ENCODE results near the gene RPN2.

DNA sequence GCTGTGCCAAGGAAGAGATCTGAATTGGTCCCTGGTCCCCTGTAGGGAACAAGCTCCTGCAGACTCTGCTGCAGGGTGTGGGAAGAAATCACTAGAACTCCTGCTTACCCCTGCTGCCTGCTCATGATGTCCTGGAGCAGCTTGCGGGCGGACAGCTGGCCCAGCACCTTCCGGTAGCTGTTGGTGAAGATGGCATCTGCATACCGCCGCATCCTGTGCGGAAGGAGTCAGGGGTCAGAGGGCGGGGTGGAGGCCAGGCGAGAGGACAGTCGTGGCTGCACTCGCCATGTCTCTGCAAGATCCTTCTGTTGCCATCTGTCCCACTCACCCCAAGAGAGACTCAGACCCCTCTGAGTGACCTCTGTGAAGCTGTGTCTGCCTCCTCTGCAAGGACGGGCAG is 77.2 kb downstream of the RPN2 start:
- TF ChIP-seq, protein P1, sequence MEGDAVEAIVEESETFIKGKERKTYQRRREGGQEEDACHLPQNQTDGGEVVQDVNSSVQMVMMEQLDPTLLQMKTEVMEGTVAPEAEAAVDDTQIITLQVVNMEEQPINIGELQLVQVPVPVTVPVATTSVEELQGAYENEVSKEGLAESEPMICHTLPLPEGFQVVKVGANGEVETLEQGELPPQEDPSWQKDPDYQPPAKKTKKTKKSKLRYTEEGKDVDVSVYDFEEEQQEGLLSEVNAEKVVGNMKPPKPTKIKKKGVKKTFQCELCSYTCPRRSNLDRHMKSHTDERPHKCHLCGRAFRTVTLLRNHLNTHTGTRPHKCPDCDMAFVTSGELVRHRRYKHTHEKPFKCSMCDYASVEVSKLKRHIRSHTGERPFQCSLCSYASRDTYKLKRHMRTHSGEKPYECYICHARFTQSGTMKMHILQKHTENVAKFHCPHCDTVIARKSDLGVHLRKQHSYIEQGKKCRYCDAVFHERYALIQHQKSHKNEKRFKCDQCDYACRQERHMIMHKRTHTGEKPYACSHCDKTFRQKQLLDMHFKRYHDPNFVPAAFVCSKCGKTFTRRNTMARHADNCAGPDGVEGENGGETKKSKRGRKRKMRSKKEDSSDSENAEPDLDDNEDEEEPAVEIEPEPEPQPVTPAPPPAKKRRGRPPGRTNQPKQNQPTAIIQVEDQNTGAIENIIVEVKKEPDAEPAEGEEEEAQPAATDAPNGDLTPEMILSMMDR (IDR thresholded peaks at IDR 0.05 in 2 of 3, conservative IDR thresholded peaks at IDR 0.05 in 1 of 3; ENCODE audit: borderline replicate concordance in 1 of 3, insufficient read depth in 1 of 3, low read depth in 2 of 3, low read length in 2 of 3), result no peak
- TF ChIP-seq POLR2A (IDR thresholded peaks at IDR 0.05; ENCODE audit: borderline replicate concordance, extremely low read depth, insufficient read depth, insufficient read length), result no peak
- TF ChIP-seq, protein P2, sequence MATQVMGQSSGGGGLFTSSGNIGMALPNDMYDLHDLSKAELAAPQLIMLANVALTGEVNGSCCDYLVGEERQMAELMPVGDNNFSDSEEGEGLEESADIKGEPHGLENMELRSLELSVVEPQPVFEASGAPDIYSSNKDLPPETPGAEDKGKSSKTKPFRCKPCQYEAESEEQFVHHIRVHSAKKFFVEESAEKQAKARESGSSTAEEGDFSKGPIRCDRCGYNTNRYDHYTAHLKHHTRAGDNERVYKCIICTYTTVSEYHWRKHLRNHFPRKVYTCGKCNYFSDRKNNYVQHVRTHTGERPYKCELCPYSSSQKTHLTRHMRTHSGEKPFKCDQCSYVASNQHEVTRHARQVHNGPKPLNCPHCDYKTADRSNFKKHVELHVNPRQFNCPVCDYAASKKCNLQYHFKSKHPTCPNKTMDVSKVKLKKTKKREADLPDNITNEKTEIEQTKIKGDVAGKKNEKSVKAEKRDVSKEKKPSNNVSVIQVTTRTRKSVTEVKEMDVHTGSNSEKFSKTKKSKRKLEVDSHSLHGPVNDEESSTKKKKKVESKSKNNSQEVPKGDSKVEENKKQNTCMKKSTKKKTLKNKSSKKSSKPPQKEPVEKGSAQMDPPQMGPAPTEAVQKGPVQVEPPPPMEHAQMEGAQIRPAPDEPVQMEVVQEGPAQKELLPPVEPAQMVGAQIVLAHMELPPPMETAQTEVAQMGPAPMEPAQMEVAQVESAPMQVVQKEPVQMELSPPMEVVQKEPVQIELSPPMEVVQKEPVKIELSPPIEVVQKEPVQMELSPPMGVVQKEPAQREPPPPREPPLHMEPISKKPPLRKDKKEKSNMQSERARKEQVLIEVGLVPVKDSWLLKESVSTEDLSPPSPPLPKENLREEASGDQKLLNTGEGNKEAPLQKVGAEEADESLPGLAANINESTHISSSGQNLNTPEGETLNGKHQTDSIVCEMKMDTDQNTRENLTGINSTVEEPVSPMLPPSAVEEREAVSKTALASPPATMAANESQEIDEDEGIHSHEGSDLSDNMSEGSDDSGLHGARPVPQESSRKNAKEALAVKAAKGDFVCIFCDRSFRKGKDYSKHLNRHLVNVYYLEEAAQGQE (IDR thresholded peaks at IDR 0.05; ENCODE audit: low read depth), result no peak
- no peak for TF ChIP-seq TCF7L2 (IDR thresholded peaks at IDR 0.05; ENCODE audit: borderline replicate concordance, extremely low read depth, insufficient read depth, insufficient read length)
- no peak for TF ChIP-seq SP1 (IDR thresholded peaks at IDR 0.05; ENCODE audit: low read depth)
- no peak for TF ChIP-seq SRF (IDR thresholded peaks at IDR 0.05; ENCODE audit: low read depth)
- TF ChIP-seq RAD21 (IDR thresholded peaks at IDR 0.05; ENCODE audit: low read depth), result no peak
- TF ChIP-seq, protein P3, sequence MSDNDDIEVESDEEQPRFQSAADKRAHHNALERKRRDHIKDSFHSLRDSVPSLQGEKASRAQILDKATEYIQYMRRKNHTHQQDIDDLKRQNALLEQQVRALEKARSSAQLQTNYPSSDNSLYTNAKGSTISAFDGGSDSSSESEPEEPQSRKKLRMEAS (IDR thresholded peaks at IDR 0.05), result no peak
- no peak for TF ChIP-seq POLR2AphosphoS5 (IDR thresholded peaks at IDR 0.05; ENCODE audit: low read depth, low read length)
- no peak for TF ChIP-seq YY1 (IDR thresholded peaks at IDR 0.05; ENCODE audit: extremely low read depth, insufficient replicate concordance, low read depth, low read length)

All from HCT116 (cell line).